HL-60 (cell line): ENCODE data around the gene LHX1.

Experiments
- GABPA ChIP-seq: IDR thresholded peaks from 2 replicates; pipeline ENCODE4 v1.6.1; 2012; ENCODE audit warnings: low read depth
- POLR2AphosphoS5 ChIP-seq: IDR thresholded peaks from 2 replicates; pipeline ENCODE4 v1.6.1; 2012; ENCODE audit warnings: low read depth
- SPI1 ChIP-seq: IDR thresholded peaks from 2 replicates; pipeline ENCODE4 v1.6.1; 2012; ENCODE audit warnings: low read depth, mild to moderate bottlenecking, borderline replicate concordance
- TF ChIP-seq, protein P1 (sequence below): IDR thresholded peaks from one replicate; pipeline ENCODE4 v1.5.1; 2011; ENCODE audit warnings: low read length, control low read depth, inconsistent platforms; ENCODE audit not compliant: insufficient read depth
- TF ChIP-seq, protein P2 (sequence below): IDR thresholded peaks from 2 replicates; pipeline ENCODE4 v1.6.1; 2012; ENCODE audit warnings: low read depth; ENCODE audit not compliant: insufficient replicate concordance

DNA sequence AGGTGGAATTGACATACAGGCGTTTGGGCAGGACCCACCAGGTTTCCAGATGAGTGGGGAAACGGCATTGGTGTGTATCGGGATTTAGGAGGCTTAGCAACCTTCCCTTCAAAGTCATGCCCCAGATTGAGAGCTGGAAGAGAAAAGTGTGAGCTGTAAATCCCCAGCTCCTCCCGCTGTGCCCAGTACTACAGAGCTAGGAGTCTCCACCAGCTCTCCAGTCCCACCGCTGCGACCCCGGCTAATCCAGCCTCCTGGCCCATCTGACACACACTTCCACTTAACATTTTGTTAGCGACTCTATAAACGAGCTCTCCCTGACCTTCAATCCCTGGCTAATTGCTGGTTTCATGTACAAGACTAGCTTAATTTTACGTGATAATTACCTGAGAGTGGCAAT is 29.9 kb upstream of the LHX1 start:
- TF ChIP-seq, protein P1, sequence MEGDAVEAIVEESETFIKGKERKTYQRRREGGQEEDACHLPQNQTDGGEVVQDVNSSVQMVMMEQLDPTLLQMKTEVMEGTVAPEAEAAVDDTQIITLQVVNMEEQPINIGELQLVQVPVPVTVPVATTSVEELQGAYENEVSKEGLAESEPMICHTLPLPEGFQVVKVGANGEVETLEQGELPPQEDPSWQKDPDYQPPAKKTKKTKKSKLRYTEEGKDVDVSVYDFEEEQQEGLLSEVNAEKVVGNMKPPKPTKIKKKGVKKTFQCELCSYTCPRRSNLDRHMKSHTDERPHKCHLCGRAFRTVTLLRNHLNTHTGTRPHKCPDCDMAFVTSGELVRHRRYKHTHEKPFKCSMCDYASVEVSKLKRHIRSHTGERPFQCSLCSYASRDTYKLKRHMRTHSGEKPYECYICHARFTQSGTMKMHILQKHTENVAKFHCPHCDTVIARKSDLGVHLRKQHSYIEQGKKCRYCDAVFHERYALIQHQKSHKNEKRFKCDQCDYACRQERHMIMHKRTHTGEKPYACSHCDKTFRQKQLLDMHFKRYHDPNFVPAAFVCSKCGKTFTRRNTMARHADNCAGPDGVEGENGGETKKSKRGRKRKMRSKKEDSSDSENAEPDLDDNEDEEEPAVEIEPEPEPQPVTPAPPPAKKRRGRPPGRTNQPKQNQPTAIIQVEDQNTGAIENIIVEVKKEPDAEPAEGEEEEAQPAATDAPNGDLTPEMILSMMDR = no peak
- TF ChIP-seq, protein P2, sequence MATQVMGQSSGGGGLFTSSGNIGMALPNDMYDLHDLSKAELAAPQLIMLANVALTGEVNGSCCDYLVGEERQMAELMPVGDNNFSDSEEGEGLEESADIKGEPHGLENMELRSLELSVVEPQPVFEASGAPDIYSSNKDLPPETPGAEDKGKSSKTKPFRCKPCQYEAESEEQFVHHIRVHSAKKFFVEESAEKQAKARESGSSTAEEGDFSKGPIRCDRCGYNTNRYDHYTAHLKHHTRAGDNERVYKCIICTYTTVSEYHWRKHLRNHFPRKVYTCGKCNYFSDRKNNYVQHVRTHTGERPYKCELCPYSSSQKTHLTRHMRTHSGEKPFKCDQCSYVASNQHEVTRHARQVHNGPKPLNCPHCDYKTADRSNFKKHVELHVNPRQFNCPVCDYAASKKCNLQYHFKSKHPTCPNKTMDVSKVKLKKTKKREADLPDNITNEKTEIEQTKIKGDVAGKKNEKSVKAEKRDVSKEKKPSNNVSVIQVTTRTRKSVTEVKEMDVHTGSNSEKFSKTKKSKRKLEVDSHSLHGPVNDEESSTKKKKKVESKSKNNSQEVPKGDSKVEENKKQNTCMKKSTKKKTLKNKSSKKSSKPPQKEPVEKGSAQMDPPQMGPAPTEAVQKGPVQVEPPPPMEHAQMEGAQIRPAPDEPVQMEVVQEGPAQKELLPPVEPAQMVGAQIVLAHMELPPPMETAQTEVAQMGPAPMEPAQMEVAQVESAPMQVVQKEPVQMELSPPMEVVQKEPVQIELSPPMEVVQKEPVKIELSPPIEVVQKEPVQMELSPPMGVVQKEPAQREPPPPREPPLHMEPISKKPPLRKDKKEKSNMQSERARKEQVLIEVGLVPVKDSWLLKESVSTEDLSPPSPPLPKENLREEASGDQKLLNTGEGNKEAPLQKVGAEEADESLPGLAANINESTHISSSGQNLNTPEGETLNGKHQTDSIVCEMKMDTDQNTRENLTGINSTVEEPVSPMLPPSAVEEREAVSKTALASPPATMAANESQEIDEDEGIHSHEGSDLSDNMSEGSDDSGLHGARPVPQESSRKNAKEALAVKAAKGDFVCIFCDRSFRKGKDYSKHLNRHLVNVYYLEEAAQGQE = no peak
- TF ChIP-seq POLR2AphosphoS5 = no peak
- no peak for TF ChIP-seq GABPA
- no peak for TF ChIP-seq SPI1
